Trophoblast cell (in vitro differentiated cells and primary cell): ENCODE data around the gene HIGD1C.
A peak's percentile ranks its signal among the peaks of the same experiment; 100 is the strongest.

Source experiments
- DNase-seq, 2 donors: peaks; one replicate each; pipeline ENCODE4 v3.0.0-alpha.2; 2016
- H2AFZ ChIP-seq: 2 replicates; pipeline ENCODE4 v1.6.1; 2013; ENCODE audit warnings: low read length, moderate library complexity, mild to moderate bottlenecking; ENCODE audit not compliant: insufficient read depth, poor library complexity
- H2AK5ac ChIP-seq: 2 replicates; pipeline ENCODE4 v1.6.1; 2013; ENCODE audit warnings: mild to moderate bottlenecking, low read length
- H2BK120ac ChIP-seq: 2 replicates; pipeline ENCODE4 v1.6.1; 2013; ENCODE audit warnings: low read length, mild to moderate bottlenecking, moderate library complexity; ENCODE audit not compliant: insufficient read depth, poor library complexity
- H2BK12ac ChIP-seq: 2 replicates; pipeline ENCODE4 v1.6.1; 2013; ENCODE audit warnings: mild to moderate bottlenecking, low read length, moderate library complexity
- H2BK5ac ChIP-seq: 2 replicates; pipeline ENCODE4 v1.6.1; 2013; ENCODE audit warnings: low read length, low read depth, moderate library complexity, mild to moderate bottlenecking; ENCODE audit not compliant: poor library complexity
- H3K14ac ChIP-seq: 2 replicates; pipeline ENCODE4 v1.6.1; 2013; ENCODE audit warnings: mild to moderate bottlenecking, low read length
- H3K18ac ChIP-seq: 2 replicates; pipeline ENCODE4 v1.6.1; 2013; ENCODE audit warnings: mild to moderate bottlenecking, low read length
- H3K23ac ChIP-seq: 2 replicates; pipeline ENCODE4 v1.6.1; 2013; ENCODE audit warnings: low read length
- H3K27ac ChIP-seq: 2 replicates; pipeline ENCODE4 v1.5.1; 2013; ENCODE audit warnings: low read depth, mild to moderate bottlenecking, inconsistent platforms, low read length, moderate library complexity
- H3K27me3 ChIP-seq: 2 replicates; pipeline ENCODE4 v1.6.1; 2013; ENCODE audit warnings: inconsistent platforms, mild to moderate bottlenecking, low read length, moderate library complexity; ENCODE audit not compliant: insufficient read depth
- H3K36me3 ChIP-seq, 2 experiments: 1 replicate in 1 of 2; 2 replicates in 1 of 2; pipeline ENCODE4 v1.6.1; 2013; ENCODE audit warnings: low read length in 2 of 2, mild to moderate bottlenecking in 2 of 2, moderate library complexity in 1 of 2; ENCODE audit not compliant: insufficient read depth in 2 of 2, control insufficient read depth in 1 of 2
- H3K4ac ChIP-seq: 2 replicates; pipeline ENCODE4 v1.6.1; 2013; ENCODE audit warnings: low read depth, mild to moderate bottlenecking, low read length, moderate library complexity
- H3K4me1 ChIP-seq, 2 experiments: 1 replicate in 1 of 2; 2 replicates in 1 of 2; pipeline ENCODE4 v1.6.1; 2013; ENCODE audit warnings: low read length in 2 of 2, mild to moderate bottlenecking in 2 of 2, moderate library complexity in 1 of 2; ENCODE audit not compliant: insufficient read depth in 2 of 2, control insufficient read depth in 1 of 2
- H3K4me2 ChIP-seq: 2 replicates; pipeline ENCODE4 v1.6.1; 2013; ENCODE audit warnings: inconsistent platforms, mild to moderate bottlenecking, low read length, moderate library complexity
- H3K4me3 ChIP-seq: 2 replicates; pipeline ENCODE4 v1.5.1; 2013; ENCODE audit warnings: mild to moderate bottlenecking, low read depth, low read length, inconsistent platforms
- H3K79me1 ChIP-seq: one replicate; pipeline ENCODE4 v1.6.1; 2013; ENCODE audit warnings: low read length
- H3K79me2 ChIP-seq: 2 replicates; pipeline ENCODE4 v1.6.1; 2013; ENCODE audit warnings: low read length, mild to moderate bottlenecking; ENCODE audit not compliant: control insufficient read depth, insufficient read depth, poor library complexity
- H3K9ac ChIP-seq: 2 replicates; pipeline ENCODE4 v1.6.1; 2013; ENCODE audit warnings: mild to moderate bottlenecking, low read length
- H3K9me3 ChIP-seq: 2 replicates; pipeline ENCODE4 v1.6.1; 2013; ENCODE audit warnings: low read depth, mild to moderate bottlenecking, control low read depth, inconsistent platforms, low read length; ENCODE audit not compliant: insufficient read depth
- H4K12ac ChIP-seq: 2 replicates; pipeline ENCODE4 v1.6.1; 2013; ENCODE audit warnings: low read depth, mild to moderate bottlenecking, low read length, moderate library complexity
- H4K8ac ChIP-seq: 2 replicates; pipeline ENCODE4 v1.6.1; 2013; ENCODE audit warnings: low read depth, mild to moderate bottlenecking, low read length, moderate library complexity
- H4K91ac ChIP-seq: one replicate; pipeline ENCODE4 v1.6.1; 2013; ENCODE audit warnings: low read depth, mild to moderate bottlenecking, low read length, moderate library complexity
- WGBS: extraction: QIAGEN DNeasy Blood & Tissue Kit; methylation state at CpG from one replicate; pipeline ENCODE4 v1.1.7; 2013; ENCODE audit warnings: missing lambda C conversion rate; ENCODE audit not compliant: insufficient read length, insufficient coverage; ENCODE audit errors: extremely low coverage; 5-methylcytosine and 5-hydroxymethylcytosine counted together

HIGD1C gene

GRCh38 chr12:51008329-51009055 lies 56.1 kb downstream of the HIGD1C start:
- peaks cover 1% of the 10 kb centered on the region for H3K79me2 ChIP-seq
- peaks cover 7 to 10% of the 10 kb centered on the region in 2 experiments for H3K36me3 ChIP-seq
- H3K4me1 ChIP-seq, result peaks cover 7 to 12% of the 10 kb centered on the region in 2 experiments
- no peak overlapping the region for H2AK5ac ChIP-seq
- no peak overlapping the region for H3K14ac ChIP-seq
- H3K9me3 ChIP-seq, result no peaks in the 10 kb centered on the region
- H3K27me3 ChIP-seq, result no peaks in the 10 kb centered on the region
- H3K9ac ChIP-seq, result no peak overlapping the region
- H3K4ac ChIP-seq, result no peak overlapping the region
- no peak overlapping the region for H4K91ac ChIP-seq
- no peak overlapping the region for H2BK120ac ChIP-seq
- no peak overlapping the region for H3K4me3 ChIP-seq
- H3K79me1 ChIP-seq, result peaks cover 13% of the 10 kb centered on the region
- no peak overlapping the region for H4K8ac ChIP-seq
- H2BK12ac ChIP-seq, result no peak overlapping the region
- no peak overlapping the region for H3K23ac ChIP-seq
- WGBS, result no CpG with 5 or more reads among the region's 1 CpG
- H2AFZ ChIP-seq, result no peak overlapping the region
- no peak overlapping the region for H4K12ac ChIP-seq
- no peak overlapping the region for H3K18ac ChIP-seq
- no peak overlapping the region for H3K27ac ChIP-seq
- no peak overlapping the region for H3K4me2 ChIP-seq
- no peak for DNase-seq
- no peak overlapping the region for H2BK5ac ChIP-seq

GRCh38 chr12:51009056-51009440 lies 56.7 kb downstream of the HIGD1C start:
- peaks cover 2% of the 10 kb centered on the region for H3K79me2 ChIP-seq
- H3K9me3 ChIP-seq, result no peaks in the 10 kb centered on the region
- peaks cover 11% of the 10 kb centered on the region for H3K79me1 ChIP-seq
- no peak overlapping the region for H2AK5ac ChIP-seq
- H2BK120ac ChIP-seq, result no peak overlapping the region
- peak overlapping the region; percentile 40 for H3K4ac ChIP-seq
- no peak overlapping the region for H2BK12ac ChIP-seq
- WGBS, result no CpG with 5 or more reads among the region's 8 CpGs
- no peak overlapping the region for H3K18ac ChIP-seq
- H4K91ac ChIP-seq, result no peak overlapping the region
- peaks cover 7 to 10% of the 10 kb centered on the region in 2 experiments for H3K36me3 ChIP-seq
- H3K14ac ChIP-seq, result no peak overlapping the region
- no peak overlapping the region for H3K4me3 ChIP-seq
- H4K8ac ChIP-seq, result no peak overlapping the region
- H3K27me3 ChIP-seq, result no peaks in the 10 kb centered on the region
- no peak overlapping the region for H3K23ac ChIP-seq
- H4K12ac ChIP-seq, result no peak overlapping the region
- H2AFZ ChIP-seq, result no peak overlapping the region
- no peak overlapping the region for H3K27ac ChIP-seq
- H3K4me1 ChIP-seq, result peaks cover 7 to 12% of the 10 kb centered on the region in 2 experiments
- no peak overlapping the region for H2BK5ac ChIP-seq
- H3K4me2 ChIP-seq, result no peak overlapping the region
- peak; percentile 31 to 48 for DNase-seq
- H3K9ac ChIP-seq, result no peak overlapping the region

GRCh38 chr12:51011955-51012354 lies 59.6 kb downstream of the HIGD1C start:
- Histone ChIP-seq H2AFZ (no peak overlapping the region), H3K27ac (no peak overlapping the region), H4K8ac (no peak overlapping the region), H4K12ac (no peak overlapping the region), H3K23ac (no peak overlapping the region), H2BK120ac (no peak overlapping the region), H3K27me3 (no peaks in the 10 kb centered on the region), H2AK5ac (no peak overlapping the region), H3K14ac (no peak overlapping the region), H3K79me1 (no peaks in the 10 kb centered on the region), H3K4me1 (no peaks in the 10 kb centered on the region), H3K36me3 (peaks cover 7% of the 10 kb centered on the region in 2 experiments), H3K4ac (no peak overlapping the region), H3K4me3 (no peak overlapping the region), H3K4me2 (no peak overlapping the region), H3K9ac (no peak overlapping the region), H3K18ac (no peak overlapping the region), H3K9me3 (no peaks in the 10 kb centered on the region), H3K79me2 (peaks cover 2% of the 10 kb centered on the region), H2BK12ac (no peak overlapping the region), H2BK5ac (no peak overlapping the region), H4K91ac (no peak overlapping the region)
- no peak for DNase-seq
- no CpG with 5 or more reads among the region's 4 CpGs for WGBS

GRCh38 chr12:51012570-51013236 lies 60.4 kb downstream of the HIGD1C start:
- no peak overlapping the region for H2BK5ac ChIP-seq
- no CpG with 5 or more reads among the region's 5 CpGs for WGBS
- H2BK12ac ChIP-seq, result no peak overlapping the region
- no peak for DNase-seq
- no peaks in the 10 kb centered on the region for H3K9me3 ChIP-seq
- H3K23ac ChIP-seq, result no peak overlapping the region
- H4K91ac ChIP-seq, result no peak overlapping the region
- H3K79me1 ChIP-seq, result no peaks in the 10 kb centered on the region
- H4K8ac ChIP-seq, result no peak overlapping the region
- peaks cover 2% of the 10 kb centered on the region for H3K79me2 ChIP-seq
- no peaks in the 10 kb centered on the region for H3K4me1 ChIP-seq
- H3K4ac ChIP-seq, result no peak overlapping the region
- H3K27ac ChIP-seq, result no peak overlapping the region
- H2AK5ac ChIP-seq, result no peak overlapping the region
- no peak overlapping the region for H3K4me3 ChIP-seq
- H3K4me2 ChIP-seq, result no peak overlapping the region
- H3K36me3 ChIP-seq, result peaks cover 2 to 3% of the 10 kb centered on the region in 2 experiments
- H3K14ac ChIP-seq, result no peak overlapping the region
- H3K9ac ChIP-seq, result no peak overlapping the region
- no peak overlapping the region for H2AFZ ChIP-seq
- H4K12ac ChIP-seq, result no peak overlapping the region
- H3K27me3 ChIP-seq, result no peaks in the 10 kb centered on the region
- no peak overlapping the region for H2BK120ac ChIP-seq
- no peak overlapping the region for H3K18ac ChIP-seq
